Osteocyte (in vitro differentiated cells): ENCODE data around the gene GRID1. TPM values are rescaled to one million over a fixed set of nuclear protein-coding genes. Genes with fewer than 3 reads are reported as not detected.

ENCODE experiments used
- DNase-seq: peaks from one replicate; pipeline ENCODE4 v3.0.0; 2021; ENCODE audit warnings: mixed read lengths; ENCODE audit not compliant: unreplicated experiment; ENCODE audit errors: extremely low spot score
- H3K27ac Mint-ChIP-seq: one replicate; pipeline ENCODE4 v1.8.0; 2021; ENCODE audit warnings: mild to moderate bottlenecking, mixed read lengths; ENCODE audit not compliant: unreplicated experiment
- H3K27me3 Mint-ChIP-seq: one replicate; pipeline ENCODE4 v1.8.0; 2021; ENCODE audit warnings: mixed read lengths; ENCODE audit not compliant: unreplicated experiment
- H3K36me3 Mint-ChIP-seq: one replicate; pipeline ENCODE4 v1.8.0; 2021; ENCODE audit warnings: mixed read lengths; ENCODE audit not compliant: unreplicated experiment
- H3K4me1 Mint-ChIP-seq: one replicate; pipeline ENCODE4 v1.8.0; 2021; ENCODE audit warnings: mixed read lengths; ENCODE audit not compliant: unreplicated experiment
- H3K4me3 Mint-ChIP-seq: one replicate; pipeline ENCODE4 v1.8.0; 2021; ENCODE audit warnings: mild to moderate bottlenecking, moderate library complexity, mixed read lengths; ENCODE audit not compliant: unreplicated experiment
- H3K9me3 Mint-ChIP-seq: one replicate; pipeline ENCODE4 v1.8.0; 2021; ENCODE audit warnings: mixed read lengths; ENCODE audit not compliant: unreplicated experiment
- total RNA-seq: library from RNA; stranded (reverse); gene quantifications from 2 replicates; pipeline ENCODE4 v1.2.1, GENCODE V29; 2021
- TF ChIP-seq, protein P1 (sequence below): fragments of 200-600 bp; sonication (generic); IDR thresholded peaks from 2 replicates; pipeline ENCODE4 v1.5.0; 2021; ENCODE audit warnings: antibody characterized with exemption, mild to moderate bottlenecking, moderate library complexity

Gene GRID1
- total RNA-seq, 1 donor from 2014 or later: 0.11 TPM

DNA sequence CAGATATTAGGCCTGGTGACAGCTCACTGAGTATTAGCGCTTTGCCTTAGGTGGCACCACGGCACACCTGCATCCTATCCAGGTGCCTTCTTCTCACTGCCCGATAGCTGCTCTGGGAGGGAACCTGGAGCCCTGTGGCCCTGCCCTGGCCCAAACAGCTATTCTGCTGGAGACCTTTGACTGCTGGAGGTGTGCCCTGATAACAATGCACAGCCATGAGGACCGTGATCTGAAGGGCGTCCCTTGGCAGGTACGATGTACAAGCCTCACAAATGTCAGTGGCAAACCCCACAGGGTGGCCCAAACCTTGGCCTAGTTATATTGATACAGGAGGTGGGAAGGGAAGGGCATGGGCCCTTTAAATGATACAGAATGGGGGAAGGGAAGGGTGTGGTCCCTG is 259.5 kb downstream of the GRID1 start:
- no peaks in the 10 kb centered on the region for H3K36me3 Mint-ChIP-seq
- H3K27ac Mint-ChIP-seq: no peak overlapping the region
- H3K9me3 Mint-ChIP-seq: peaks cover 1% of the 10 kb centered on the region
- no peaks in the 10 kb centered on the region for H3K4me1 Mint-ChIP-seq
- H3K4me3 Mint-ChIP-seq: no peak overlapping the region
- no peaks in the 10 kb centered on the region for H3K27me3 Mint-ChIP-seq
- TF ChIP-seq, protein P1, sequence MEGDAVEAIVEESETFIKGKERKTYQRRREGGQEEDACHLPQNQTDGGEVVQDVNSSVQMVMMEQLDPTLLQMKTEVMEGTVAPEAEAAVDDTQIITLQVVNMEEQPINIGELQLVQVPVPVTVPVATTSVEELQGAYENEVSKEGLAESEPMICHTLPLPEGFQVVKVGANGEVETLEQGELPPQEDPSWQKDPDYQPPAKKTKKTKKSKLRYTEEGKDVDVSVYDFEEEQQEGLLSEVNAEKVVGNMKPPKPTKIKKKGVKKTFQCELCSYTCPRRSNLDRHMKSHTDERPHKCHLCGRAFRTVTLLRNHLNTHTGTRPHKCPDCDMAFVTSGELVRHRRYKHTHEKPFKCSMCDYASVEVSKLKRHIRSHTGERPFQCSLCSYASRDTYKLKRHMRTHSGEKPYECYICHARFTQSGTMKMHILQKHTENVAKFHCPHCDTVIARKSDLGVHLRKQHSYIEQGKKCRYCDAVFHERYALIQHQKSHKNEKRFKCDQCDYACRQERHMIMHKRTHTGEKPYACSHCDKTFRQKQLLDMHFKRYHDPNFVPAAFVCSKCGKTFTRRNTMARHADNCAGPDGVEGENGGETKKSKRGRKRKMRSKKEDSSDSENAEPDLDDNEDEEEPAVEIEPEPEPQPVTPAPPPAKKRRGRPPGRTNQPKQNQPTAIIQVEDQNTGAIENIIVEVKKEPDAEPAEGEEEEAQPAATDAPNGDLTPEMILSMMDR: no peak
- DNase-seq: peak; percentile 44

DNA sequence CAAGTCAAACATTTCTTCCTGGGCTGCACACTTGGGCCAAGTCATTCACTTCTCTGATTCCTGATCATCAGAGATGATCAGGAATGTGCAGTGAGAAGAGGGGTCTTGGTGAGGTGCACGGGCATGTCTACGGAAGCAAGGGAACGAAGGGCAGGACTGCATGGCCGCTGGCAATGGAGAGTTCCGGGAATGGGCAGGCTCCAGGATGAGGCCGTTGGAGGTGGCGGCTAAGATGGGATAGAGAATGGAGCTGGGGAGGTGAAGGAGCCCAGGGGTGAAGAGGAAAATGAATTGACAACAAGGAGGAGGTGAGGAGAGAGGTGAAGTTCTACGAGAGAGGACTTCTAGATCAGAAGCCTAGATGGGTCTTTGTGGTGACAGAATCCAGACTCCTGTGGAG is 260.0 kb downstream of the GRID1 start:
- no peak overlapping the region for H3K27ac Mint-ChIP-seq
- no peaks in the 10 kb centered on the region for H3K36me3 Mint-ChIP-seq
- no peaks in the 10 kb centered on the region for H3K4me1 Mint-ChIP-seq
- no peak overlapping the region for H3K4me3 Mint-ChIP-seq
- no peaks in the 10 kb centered on the region for H3K27me3 Mint-ChIP-seq
- TF ChIP-seq, protein P1: no peak
- H3K9me3 Mint-ChIP-seq: no peaks in the 10 kb centered on the region
- peak; percentile 73 for DNase-seq

DNA sequence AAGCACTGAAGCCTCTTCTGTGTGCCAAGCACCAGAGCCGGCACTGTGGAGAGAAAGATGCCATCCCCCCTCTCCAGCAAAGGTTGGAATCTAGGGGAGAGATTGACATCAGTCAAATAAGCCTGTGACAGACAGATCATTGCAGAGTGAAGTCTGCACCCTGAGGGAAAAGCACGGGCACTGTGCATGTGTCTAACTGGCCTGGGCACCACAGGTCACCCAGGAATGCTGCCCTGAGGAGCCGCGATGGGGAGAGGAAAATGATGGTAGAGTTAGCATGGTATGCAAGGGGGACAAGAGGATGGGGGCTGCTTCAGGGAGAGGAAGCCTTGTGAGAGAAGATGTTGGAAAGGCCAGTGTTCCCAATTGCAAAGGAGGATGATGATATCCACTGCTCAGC is 261.0 kb downstream of the GRID1 start:
- Mint-ChIP-seq H3K9me3 (peaks cover 2% of the 10 kb centered on the region), H3K4me3 (no peak overlapping the region), H3K36me3 (no peaks in the 10 kb centered on the region), H3K27me3 (no peaks in the 10 kb centered on the region), H3K4me1 (no peaks in the 10 kb centered on the region), H3K27ac (no peak overlapping the region)
- TF ChIP-seq, protein P1: no peak
- peak; percentile 48 for DNase-seq

DNA sequence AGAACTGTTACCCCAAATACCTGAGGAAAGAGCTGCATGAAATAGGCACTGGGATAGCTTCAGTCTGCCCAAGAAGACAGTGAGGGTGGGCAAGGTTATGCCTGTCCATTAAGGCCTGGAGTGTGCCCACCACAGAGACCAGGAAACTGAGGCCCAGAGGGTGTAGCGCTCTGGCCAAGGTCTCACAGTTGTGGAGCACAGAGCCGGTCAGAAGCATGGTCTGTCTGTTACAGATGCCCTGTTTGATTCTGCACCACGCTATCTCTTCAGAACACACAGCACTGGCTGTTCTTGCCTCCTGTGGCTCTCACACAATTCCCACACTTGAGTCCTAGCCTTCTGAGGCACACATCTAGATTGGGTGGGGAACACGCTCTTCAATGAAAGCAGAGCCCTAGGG is 261.4 kb downstream of the GRID1 start:
- Mint-ChIP-seq H3K27me3 (no peaks in the 10 kb centered on the region), H3K27ac (no peak overlapping the region), H3K36me3 (no peaks in the 10 kb centered on the region), H3K4me3 (no peak overlapping the region), H3K4me1 (no peaks in the 10 kb centered on the region), H3K9me3 (peaks cover 3% of the 10 kb centered on the region)
- DNase-seq: no peak
- TF ChIP-seq, protein P1: no peak

DNA sequence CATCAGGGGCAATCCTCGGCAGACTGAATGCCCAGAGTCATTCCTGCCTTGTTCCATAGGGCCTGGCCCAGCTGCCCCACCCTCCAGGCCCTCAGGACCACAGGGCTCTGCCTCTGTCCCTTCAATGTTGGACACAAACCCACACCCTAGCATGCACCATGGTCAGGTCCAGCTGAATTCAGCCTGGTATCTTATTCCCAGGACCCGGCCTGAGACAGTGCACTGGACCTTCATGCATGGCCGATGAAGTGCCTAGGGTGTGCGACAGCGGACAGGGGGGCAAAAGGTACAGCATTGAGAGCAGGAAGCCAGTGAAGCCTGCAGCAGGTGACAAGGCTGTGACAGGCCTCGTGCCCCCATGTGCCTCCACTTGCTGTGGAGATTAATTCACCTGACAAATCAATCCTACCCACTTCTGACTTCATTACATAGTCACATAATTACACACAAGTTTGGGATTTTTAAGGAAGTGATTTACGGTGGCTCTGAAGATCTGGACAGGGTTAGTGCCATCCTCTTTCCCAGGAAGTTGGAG is 261.9 kb downstream of the GRID1 start:
- TF ChIP-seq, protein P1: no peak
- H3K27ac Mint-ChIP-seq: no peak overlapping the region
- peak; percentile 48 for DNase-seq
- H3K9me3 Mint-ChIP-seq: peaks cover 3% of the 10 kb centered on the region
- H3K27me3 Mint-ChIP-seq: no peaks in the 10 kb centered on the region
- H3K36me3 Mint-ChIP-seq: no peaks in the 10 kb centered on the region
- no peaks in the 10 kb centered on the region for H3K4me1 Mint-ChIP-seq
- H3K4me3 Mint-ChIP-seq: no peak overlapping the region
